ENCODE results near the gene KIF6.

DNA sequence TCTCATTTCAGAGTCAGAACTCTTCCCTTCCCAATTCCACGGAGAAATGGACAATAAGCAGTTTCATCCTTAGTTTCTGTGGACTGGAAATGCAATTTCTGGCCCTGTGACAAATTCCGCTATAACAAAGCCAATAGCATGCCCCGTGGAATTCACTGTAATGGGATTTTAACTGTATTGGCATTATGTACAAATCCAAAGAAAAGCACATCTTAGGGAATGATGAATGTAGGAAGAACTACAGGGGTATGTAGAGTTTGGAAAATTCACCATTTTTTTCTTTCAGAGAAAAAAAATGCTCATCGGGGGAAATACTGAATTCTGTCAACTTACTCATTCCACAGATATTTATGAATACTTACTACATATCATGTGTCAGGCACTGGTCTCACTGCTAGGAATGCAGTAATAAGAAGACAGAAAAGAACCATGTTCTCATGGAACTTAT lies 43.5 kb downstream of the KIF6 start:
- no peak for TF ChIP-seq POLR2AphosphoS5 (IDR thresholded peaks at IDR 0.05)
- TF ChIP-seq, protein P1, sequence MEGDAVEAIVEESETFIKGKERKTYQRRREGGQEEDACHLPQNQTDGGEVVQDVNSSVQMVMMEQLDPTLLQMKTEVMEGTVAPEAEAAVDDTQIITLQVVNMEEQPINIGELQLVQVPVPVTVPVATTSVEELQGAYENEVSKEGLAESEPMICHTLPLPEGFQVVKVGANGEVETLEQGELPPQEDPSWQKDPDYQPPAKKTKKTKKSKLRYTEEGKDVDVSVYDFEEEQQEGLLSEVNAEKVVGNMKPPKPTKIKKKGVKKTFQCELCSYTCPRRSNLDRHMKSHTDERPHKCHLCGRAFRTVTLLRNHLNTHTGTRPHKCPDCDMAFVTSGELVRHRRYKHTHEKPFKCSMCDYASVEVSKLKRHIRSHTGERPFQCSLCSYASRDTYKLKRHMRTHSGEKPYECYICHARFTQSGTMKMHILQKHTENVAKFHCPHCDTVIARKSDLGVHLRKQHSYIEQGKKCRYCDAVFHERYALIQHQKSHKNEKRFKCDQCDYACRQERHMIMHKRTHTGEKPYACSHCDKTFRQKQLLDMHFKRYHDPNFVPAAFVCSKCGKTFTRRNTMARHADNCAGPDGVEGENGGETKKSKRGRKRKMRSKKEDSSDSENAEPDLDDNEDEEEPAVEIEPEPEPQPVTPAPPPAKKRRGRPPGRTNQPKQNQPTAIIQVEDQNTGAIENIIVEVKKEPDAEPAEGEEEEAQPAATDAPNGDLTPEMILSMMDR (IDR thresholded peaks at IDR 0.05): no peak
- no peak for TF ChIP-seq POLR2A (IDR thresholded peaks at IDR 0.05)
